Esophagus muscularis mucosa (tissue), 3 donors: ENCODE measurements around the gene SZT2.

Experiments used
- POLR2A ChIP-seq: fragments of 450-650 bp; IDR thresholded peaks from one replicate; pipeline ENCODE4 v1.6.1; 2017; ENCODE audit warnings: antibody characterized with exemption, moderate library complexity, mild to moderate bottlenecking, low read depth
- POLR2AphosphoS5 ChIP-seq, 2 donors: sonication (generic); formaldehyde crosslinking; IDR thresholded peaks; one replicate each; pipeline ENCODE4 v1.6.1; 2017; ENCODE audit warnings: antibody characterized with exemption in 2 of 2
- TF ChIP-seq, protein P1 (sequence below), 3 experiments: fragments of 200-600 bp in 2 of 3; fragments of 450-650 bp in 1 of 3; sonication (generic) in 2 of 3; IDR thresholded peaks; one replicate each; pipeline ENCODE4 v1.5.1; 2017 to 2019; ENCODE audit warnings: antibody characterized with exemption in 3 of 3, mild to moderate bottlenecking in 2 of 3, moderate library complexity in 1 of 3

DNA sequence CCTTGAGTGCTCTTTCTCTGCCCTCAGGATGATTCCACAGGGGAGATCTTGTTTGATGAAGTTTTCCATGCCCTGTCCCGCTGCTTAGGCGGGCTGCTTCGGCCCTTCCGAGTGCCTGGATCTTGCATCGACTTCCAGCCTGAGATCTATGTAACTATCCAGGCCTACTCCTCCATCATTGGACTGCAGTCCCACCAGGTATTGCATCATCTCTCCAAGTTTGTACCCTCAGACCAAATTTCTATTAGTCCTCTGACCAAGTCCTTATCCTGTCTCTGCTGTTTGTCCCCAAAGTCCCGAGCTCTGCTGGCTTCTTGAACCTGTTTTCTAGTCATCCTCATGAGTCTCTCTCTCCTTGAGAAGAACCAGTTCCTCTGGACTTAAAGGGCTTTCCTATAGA, 14.7 kb downstream of the SZT2 start:
- TF ChIP-seq POLR2A: no peak
- TF ChIP-seq, protein P1, sequence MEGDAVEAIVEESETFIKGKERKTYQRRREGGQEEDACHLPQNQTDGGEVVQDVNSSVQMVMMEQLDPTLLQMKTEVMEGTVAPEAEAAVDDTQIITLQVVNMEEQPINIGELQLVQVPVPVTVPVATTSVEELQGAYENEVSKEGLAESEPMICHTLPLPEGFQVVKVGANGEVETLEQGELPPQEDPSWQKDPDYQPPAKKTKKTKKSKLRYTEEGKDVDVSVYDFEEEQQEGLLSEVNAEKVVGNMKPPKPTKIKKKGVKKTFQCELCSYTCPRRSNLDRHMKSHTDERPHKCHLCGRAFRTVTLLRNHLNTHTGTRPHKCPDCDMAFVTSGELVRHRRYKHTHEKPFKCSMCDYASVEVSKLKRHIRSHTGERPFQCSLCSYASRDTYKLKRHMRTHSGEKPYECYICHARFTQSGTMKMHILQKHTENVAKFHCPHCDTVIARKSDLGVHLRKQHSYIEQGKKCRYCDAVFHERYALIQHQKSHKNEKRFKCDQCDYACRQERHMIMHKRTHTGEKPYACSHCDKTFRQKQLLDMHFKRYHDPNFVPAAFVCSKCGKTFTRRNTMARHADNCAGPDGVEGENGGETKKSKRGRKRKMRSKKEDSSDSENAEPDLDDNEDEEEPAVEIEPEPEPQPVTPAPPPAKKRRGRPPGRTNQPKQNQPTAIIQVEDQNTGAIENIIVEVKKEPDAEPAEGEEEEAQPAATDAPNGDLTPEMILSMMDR (IDR thresholded peaks at IDR 0.05): no peak
- TF ChIP-seq POLR2AphosphoS5 (IDR thresholded peaks at IDR 0.05): no peak
